Prostate gland (tissue), 2 donors: Measurements from ENCODE around the gene GSTM2. TPM values are rescaled to one million over a fixed set of nuclear protein-coding genes. Genes with fewer than 3 reads are reported as not detected.

Experiments used
- DNase-seq: peaks from one replicate; pipeline ENCODE4 v3.0.0-alpha.2; 2019; ENCODE audit warnings: low spot score
- H3K27ac ChIP-seq, 2 donors: fragments of 200-600 bp; sonication (generic); 2 replicates each; pipeline ENCODE4 v1.5.1; 2017 to 2019
- H3K27me3 ChIP-seq: fragments of 200-600 bp; sonication (generic); replicated peaks from 2 replicates; pipeline ENCODE4 v1.5.1; 2019; ENCODE audit not compliant: insufficient read depth
- H3K36me3 ChIP-seq, 2 donors: fragments of 200-600 bp; sonication (generic); 1 replicate in 1 of 2; 2 replicates in 1 of 2; pipeline versions ENCODE4 v1.5.1 to v1.8.1; 2017 to 2019
- H3K4me1 ChIP-seq: fragments of 200-600 bp; sonication (generic); replicated peaks from 2 replicates; pipeline ENCODE4 v1.5.1; 2019
- H3K4me3 ChIP-seq, 2 donors: fragments of 200-600 bp; sonication (generic); 2 replicates each; pipeline ENCODE4 v1.5.1; 2017 to 2019
- H3K9me3 ChIP-seq: fragments of 200-600 bp; sonication (generic); 2 replicates; pipeline ENCODE4 v1.5.1; 2017
- POLR2A ChIP-seq: fragments of 450-650 bp; IDR thresholded peaks from one replicate; pipeline ENCODE4 v1.6.1; 2016; ENCODE audit warnings: antibody characterized with exemption, mild to moderate bottlenecking
- POLR2AphosphoS5 ChIP-seq: sonication (generic); formaldehyde crosslinking; IDR thresholded peaks from one replicate; pipeline ENCODE4 v1.6.1; 2017; ENCODE audit warnings: antibody characterized with exemption
- WGBS: methylation state at CpG from one replicate; pipeline ENCODE4 v1.1.5; 2018; 5-methylcytosine and 5-hydroxymethylcytosine counted together
- intact Hi-C: fragments of 100-400 bp; cut with DNase I; formaldehyde crosslinking; loops from one replicate; pipeline ENCODE4 v1.14.2; 2022
- total RNA-seq, 2 donors: library from RNA; depleted of rRNA; stranded (reverse); fragments of >200 nt; gene quantifications; one replicate each; pipeline ENCODE4 v1.1.0, GENCODE V29; 2016
- TF ChIP-seq, protein P1 (sequence below), 4 experiments: fragments of 200-600 bp in 2 of 4; fragments of 450-650 bp in 2 of 4; sonication (generic) in 2 of 4; IDR thresholded peaks; 1 replicate in 3 of 4; 2 replicates in 1 of 4; pipeline ENCODE4 v1.5.1; 2016 to 2019; ENCODE audit warnings: antibody characterized with exemption in 4 of 4, mild to moderate bottlenecking in 2 of 4, moderate library complexity in 2 of 4

GSTM2 gene
- total RNA-seq, 2 donors from 2014 or later: 47.5 to 79.5 TPM

DNA sequence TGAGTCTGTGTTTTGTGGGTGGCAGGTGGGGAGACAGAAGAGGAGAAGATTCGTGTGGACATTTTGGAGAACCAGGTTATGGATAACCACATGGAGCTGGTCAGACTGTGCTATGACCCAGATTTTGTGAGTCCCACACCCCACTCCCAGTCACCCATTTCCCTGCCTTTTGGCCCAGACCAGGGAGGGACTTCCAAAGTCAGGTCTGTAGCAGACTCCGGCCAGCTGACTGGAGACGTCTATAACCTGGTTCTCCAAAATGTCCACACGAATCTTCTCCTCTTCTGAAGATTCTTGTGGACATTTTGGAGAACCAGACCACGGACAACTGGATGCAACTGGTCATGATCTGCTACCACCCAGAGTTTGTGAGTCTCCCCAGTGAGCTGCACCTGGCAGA, 45.8 kb downstream of the GSTM2 start:
- no peaks in the 10 kb centered on the region for H3K4me1 ChIP-seq
- whole genome bisulfite sequencing: 87% methylated on average over 5 of the region's 5 CpGs
- no peak for TF ChIP-seq POLR2A
- TF ChIP-seq POLR2AphosphoS5: no peak
- TF ChIP-seq, protein P1, sequence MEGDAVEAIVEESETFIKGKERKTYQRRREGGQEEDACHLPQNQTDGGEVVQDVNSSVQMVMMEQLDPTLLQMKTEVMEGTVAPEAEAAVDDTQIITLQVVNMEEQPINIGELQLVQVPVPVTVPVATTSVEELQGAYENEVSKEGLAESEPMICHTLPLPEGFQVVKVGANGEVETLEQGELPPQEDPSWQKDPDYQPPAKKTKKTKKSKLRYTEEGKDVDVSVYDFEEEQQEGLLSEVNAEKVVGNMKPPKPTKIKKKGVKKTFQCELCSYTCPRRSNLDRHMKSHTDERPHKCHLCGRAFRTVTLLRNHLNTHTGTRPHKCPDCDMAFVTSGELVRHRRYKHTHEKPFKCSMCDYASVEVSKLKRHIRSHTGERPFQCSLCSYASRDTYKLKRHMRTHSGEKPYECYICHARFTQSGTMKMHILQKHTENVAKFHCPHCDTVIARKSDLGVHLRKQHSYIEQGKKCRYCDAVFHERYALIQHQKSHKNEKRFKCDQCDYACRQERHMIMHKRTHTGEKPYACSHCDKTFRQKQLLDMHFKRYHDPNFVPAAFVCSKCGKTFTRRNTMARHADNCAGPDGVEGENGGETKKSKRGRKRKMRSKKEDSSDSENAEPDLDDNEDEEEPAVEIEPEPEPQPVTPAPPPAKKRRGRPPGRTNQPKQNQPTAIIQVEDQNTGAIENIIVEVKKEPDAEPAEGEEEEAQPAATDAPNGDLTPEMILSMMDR (IDR thresholded peaks at IDR 0.05): no peak
- H3K36me3 ChIP-seq: no peaks in the 10 kb centered on the region
- H3K27ac ChIP-seq: no peak overlapping the region
- intact Hi-C loops: no loop called here
- no peaks in the 10 kb centered on the region for H3K27me3 ChIP-seq
- no peak for DNase-seq
- no peaks in the 10 kb centered on the region for H3K9me3 ChIP-seq
- no peak overlapping the region for H3K4me3 ChIP-seq

DNA sequence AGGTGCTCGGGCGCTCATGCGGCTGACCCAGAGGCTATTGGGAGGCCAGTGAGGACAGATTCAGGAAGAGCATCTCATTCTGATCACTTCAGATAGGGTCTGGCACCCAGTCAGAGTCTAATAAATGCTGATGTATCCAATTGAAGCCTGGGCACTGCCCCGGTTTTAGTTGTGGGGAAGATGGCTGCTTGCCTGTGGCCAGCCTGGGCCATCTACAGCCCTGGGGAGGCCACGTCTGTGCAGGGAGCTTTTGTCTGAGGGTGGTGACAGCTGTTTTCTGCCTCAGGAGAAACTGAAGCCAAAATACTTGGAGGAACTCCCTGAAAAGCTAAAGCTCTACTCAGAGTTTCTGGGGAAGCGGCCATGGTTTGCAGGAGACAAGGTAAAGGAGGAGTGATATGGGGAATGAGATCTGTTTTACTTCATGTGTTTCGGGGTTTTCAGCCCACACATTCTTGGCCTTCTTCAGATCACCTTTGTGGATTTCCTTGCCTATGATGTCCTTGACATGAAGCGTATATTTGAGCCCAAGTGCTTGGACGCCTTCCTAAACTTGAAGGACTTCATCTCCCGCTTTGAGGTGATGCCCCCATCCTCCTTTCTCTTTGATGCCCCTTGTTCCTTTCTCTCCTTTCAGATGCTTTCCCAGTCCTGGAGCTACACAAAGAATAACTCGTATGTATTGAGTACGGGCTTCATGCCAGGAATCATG, 47.0 kb downstream of the GSTM2 start:
- no peak for TF ChIP-seq POLR2AphosphoS5
- no peak for TF ChIP-seq POLR2A
- TF ChIP-seq, protein P1 (IDR thresholded peaks at IDR 0.05): no peak
- Histone ChIP-seq H3K27ac (no peak overlapping the region), H3K9me3 (no peaks in the 10 kb centered on the region), H3K4me3 (no peak overlapping the region), H3K36me3 (no peaks in the 10 kb centered on the region), H3K4me1 (no peaks in the 10 kb centered on the region), H3K27me3 (no peaks in the 10 kb centered on the region)
- intact Hi-C loops: no loop called here
- no peak for DNase-seq
- 84% methylated on average over 12 of the region's 12 CpGs for WGBS

DNA sequence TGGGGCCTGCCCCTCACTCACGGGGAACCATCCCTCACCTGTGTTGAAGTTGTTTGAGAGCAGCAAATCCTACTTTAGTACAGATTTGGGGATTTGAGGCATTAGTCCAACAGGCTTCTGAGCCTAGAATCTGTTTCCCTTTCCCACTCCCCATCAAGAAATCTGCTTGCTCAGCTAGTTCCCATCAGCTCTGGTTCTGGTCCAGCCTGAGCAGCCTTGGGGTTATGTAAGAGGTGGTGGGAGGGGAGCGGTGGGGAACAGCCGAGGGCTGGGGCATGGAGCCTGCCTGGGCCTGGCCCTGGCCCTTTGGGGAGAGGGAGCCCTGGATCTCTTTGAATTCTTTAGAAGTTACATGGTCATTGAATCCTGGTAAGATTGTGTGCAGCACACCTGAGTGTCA, 48.3 kb downstream of the GSTM2 start:
- no peak overlapping the region for H3K27ac ChIP-seq
- no peak overlapping the region for H3K4me3 ChIP-seq
- no peaks in the 10 kb centered on the region for H3K4me1 ChIP-seq
- no peaks in the 10 kb centered on the region for H3K36me3 ChIP-seq
- no peak for DNase-seq
- intact Hi-C loops: no loop called here
- no peaks in the 10 kb centered on the region for H3K27me3 ChIP-seq
- TF ChIP-seq, protein P1 (IDR thresholded peaks at IDR 0.05): no peak
- TF ChIP-seq POLR2A (no peak), POLR2AphosphoS5 (no peak)
- WGBS: 67% methylated on average over 3 of the region's 3 CpGs
- no peaks in the 10 kb centered on the region for H3K9me3 ChIP-seq

DNA sequence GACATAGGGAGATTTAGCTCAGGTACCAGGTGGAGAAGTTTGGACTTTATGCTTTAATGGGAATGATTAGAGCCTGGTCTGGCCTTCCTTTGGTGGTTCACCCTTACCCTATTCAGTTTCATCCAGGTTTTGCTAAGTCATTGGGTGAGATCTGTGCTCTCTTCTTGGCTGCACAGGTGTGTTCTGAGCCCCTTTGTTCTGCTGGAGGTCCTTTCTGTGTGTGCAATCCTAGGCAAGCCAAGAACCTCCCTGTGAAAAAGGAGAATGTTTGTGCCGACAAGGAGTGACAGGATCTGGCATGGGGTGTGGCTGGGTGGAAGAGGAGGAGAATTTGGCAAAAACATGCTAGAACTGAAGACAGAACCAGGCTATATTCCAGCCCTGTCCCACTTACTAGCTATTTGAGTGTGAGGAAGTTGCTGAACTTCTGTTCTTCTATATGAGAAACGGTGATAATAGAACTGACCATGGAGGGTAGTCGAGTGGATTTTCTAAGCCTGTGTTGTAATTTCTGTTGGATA, 48.8 kb downstream of the GSTM2 start:
- 58% methylated on average over 3 of the region's 3 CpGs for WGBS
- Histone ChIP-seq H3K9me3 (no peaks in the 10 kb centered on the region), H3K36me3 (no peaks in the 10 kb centered on the region), H3K4me3 (no peak overlapping the region), H3K4me1 (no peaks in the 10 kb centered on the region), H3K27me3 (no peaks in the 10 kb centered on the region), H3K27ac (no peak overlapping the region)
- DNase-seq: no peak
- TF ChIP-seq POLR2AphosphoS5 (no peak), POLR2A (no peak)
- TF ChIP-seq, protein P1 (IDR thresholded peaks at IDR 0.05): no peak
- intact Hi-C loops: no loop called here

DNA sequence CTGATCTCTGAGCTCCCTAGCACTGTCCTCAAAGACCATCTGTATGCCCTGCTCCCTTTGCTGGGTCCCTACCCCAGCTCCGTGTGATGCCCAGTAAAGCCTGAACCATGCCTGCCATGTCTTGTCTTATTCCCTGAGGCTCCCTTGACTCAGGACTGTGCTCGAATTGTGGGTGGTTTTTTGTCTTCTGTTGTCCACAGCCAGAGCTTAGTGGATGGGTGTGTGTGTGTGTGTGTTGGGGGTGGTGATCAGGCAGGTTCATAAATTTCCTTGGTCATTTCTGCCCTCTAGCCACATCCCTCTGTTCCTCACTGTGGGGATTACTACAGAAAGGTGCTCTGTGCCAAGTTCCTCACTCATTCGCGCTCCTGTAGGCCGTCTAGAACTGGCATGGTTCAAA, 49.9 kb downstream of the GSTM2 start:
- Histone ChIP-seq H3K36me3 (no peaks in the 10 kb centered on the region), H3K4me1 (no peaks in the 10 kb centered on the region)
- WGBS: 80% methylated on average over 5 of the region's 5 CpGs

More for the DNA sequence above, 49.9 kb downstream of the GSTM2 start:
- H3K9me3 ChIP-seq: no peaks in the 10 kb centered on the region
- no peaks in the 10 kb centered on the region for H3K27me3 ChIP-seq
- DNase-seq: no peak
- TF ChIP-seq POLR2A: no peak
- TF ChIP-seq, protein P1 (IDR thresholded peaks at IDR 0.05): no peak
- TF ChIP-seq POLR2AphosphoS5: no peak
- H3K27ac ChIP-seq: no peak overlapping the region
- no peak overlapping the region for H3K4me3 ChIP-seq
- intact Hi-C loops: no loop called here
